Parathyroid adenoma (tissue), 2 donors: ENCODE measurements around the gene CAPN13.

ENCODE experiments used
- H2AFZ ChIP-seq: fragments of 300-600 bp; sonication (generic); one replicate; pipeline ENCODE4 v1.7.0; 2017; ENCODE audit warnings: antibody characterized with exemption, mild to moderate bottlenecking
- H3K27ac ChIP-seq: fragments of 300-600 bp; sonication (generic); one replicate; pipeline ENCODE4 v1.7.0; 2017
- H3K27me3 ChIP-seq: fragments of 300-600 bp; sonication (generic); one replicate; pipeline ENCODE4 v1.7.0; 2017; ENCODE audit warnings: low read length; ENCODE audit not compliant: control insufficient read depth, insufficient read depth
- H3K36me3 ChIP-seq: fragments of 300-600 bp; sonication (generic); one replicate; pipeline ENCODE4 v1.7.0; 2017; ENCODE audit warnings: low read length; ENCODE audit not compliant: control insufficient read depth, insufficient read depth
- H3K4me1 ChIP-seq: fragments of 300-600 bp; sonication (generic); one replicate; pipeline ENCODE4 v1.7.0; 2017; ENCODE audit warnings: control low read depth
- H3K4me2 ChIP-seq: fragments of 300-600 bp; sonication (generic); one replicate; pipeline ENCODE4 v1.7.0; 2017; ENCODE audit warnings: low read length
- H3K4me3 ChIP-seq: fragments of 300-600 bp; sonication (generic); one replicate; pipeline ENCODE4 v1.7.0; 2017; ENCODE audit warnings: low read depth, low read length
- H3K79me2 ChIP-seq: fragments of 300-600 bp; sonication (generic); one replicate; pipeline ENCODE4 v1.7.0; 2017; ENCODE audit warnings: control low read depth
- H3K9ac ChIP-seq: fragments of 300-600 bp; sonication (generic); one replicate; pipeline ENCODE4 v1.7.0; 2017; ENCODE audit warnings: mild to moderate bottlenecking
- H3K9me3 ChIP-seq: fragments of 300-600 bp; sonication (generic); one replicate; pipeline ENCODE4 v1.7.0; 2017; ENCODE audit warnings: low read length; ENCODE audit not compliant: control insufficient read depth
- TF ChIP-seq, protein P1 (sequence below): fragments of 300-600 bp; sonication (generic); IDR thresholded peaks from one replicate; pipeline ENCODE4 v1.7.0; 2017; ENCODE audit warnings: antibody characterized with exemption, mild to moderate bottlenecking
- donor health status: primary hyperparathyroidism.

CAPN13 gene

GRCh38 chr2:30777661-30778505 lies 29.4 kb downstream of the CAPN13 start:
- no peaks in the 10 kb centered on the region for H3K79me2 ChIP-seq
- no peak overlapping the region for H3K9ac ChIP-seq
- no peak overlapping the region for H3K27ac ChIP-seq
- H3K9me3 ChIP-seq: no peaks in the 10 kb centered on the region
- TF ChIP-seq, protein P1, sequence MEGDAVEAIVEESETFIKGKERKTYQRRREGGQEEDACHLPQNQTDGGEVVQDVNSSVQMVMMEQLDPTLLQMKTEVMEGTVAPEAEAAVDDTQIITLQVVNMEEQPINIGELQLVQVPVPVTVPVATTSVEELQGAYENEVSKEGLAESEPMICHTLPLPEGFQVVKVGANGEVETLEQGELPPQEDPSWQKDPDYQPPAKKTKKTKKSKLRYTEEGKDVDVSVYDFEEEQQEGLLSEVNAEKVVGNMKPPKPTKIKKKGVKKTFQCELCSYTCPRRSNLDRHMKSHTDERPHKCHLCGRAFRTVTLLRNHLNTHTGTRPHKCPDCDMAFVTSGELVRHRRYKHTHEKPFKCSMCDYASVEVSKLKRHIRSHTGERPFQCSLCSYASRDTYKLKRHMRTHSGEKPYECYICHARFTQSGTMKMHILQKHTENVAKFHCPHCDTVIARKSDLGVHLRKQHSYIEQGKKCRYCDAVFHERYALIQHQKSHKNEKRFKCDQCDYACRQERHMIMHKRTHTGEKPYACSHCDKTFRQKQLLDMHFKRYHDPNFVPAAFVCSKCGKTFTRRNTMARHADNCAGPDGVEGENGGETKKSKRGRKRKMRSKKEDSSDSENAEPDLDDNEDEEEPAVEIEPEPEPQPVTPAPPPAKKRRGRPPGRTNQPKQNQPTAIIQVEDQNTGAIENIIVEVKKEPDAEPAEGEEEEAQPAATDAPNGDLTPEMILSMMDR: no peak
- no peak overlapping the region for H3K4me2 ChIP-seq
- H3K36me3 ChIP-seq: no peaks in the 10 kb centered on the region
- no peaks in the 10 kb centered on the region for H3K4me1 ChIP-seq
- no peak overlapping the region for H2AFZ ChIP-seq
- no peak overlapping the region for H3K4me3 ChIP-seq
- H3K27me3 ChIP-seq: no peaks in the 10 kb centered on the region

GRCh38 chr2:30776831-30777635 lies 30.2 kb downstream of the CAPN13 start:
- Histone ChIP-seq H2AFZ (no peak overlapping the region), H3K9me3 (no peaks in the 10 kb centered on the region), H3K79me2 (no peaks in the 10 kb centered on the region), H3K4me1 (no peaks in the 10 kb centered on the region), H3K4me2 (no peak overlapping the region), H3K36me3 (no peaks in the 10 kb centered on the region), H3K27ac (no peak overlapping the region), H3K27me3 (no peaks in the 10 kb centered on the region), H3K9ac (no peak overlapping the region), H3K4me3 (no peak overlapping the region)
- TF ChIP-seq, protein P1: no peak

DNA sequence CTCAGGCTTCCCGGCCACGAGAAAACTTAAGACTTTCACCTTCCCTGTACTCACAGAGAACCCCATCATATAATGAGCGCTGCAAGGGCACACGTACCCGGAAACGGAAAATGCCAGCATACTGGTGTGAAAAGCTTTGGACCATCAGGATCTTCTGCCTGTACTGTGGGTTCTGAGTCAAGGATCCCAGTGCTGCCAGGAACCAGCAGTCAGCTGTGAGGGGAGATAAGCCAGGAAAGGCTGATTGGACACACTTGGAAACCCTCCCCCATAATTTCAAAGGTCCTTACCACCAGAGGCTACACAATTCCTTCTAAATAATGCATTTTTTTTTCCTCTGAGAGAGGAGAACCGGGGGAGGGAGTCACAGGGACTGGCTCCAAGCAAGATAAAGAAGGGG lies 31.4 kb downstream of the CAPN13 start:
- Histone ChIP-seq H3K9me3 (no peaks in the 10 kb centered on the region), H3K27me3 (no peaks in the 10 kb centered on the region), H3K4me3 (no peak overlapping the region)

GRCh38 chr2:30772021-30772705 lies 35.1 kb downstream of the CAPN13 start:
- no peaks in the 10 kb centered on the region for H3K9me3 ChIP-seq
- no peaks in the 10 kb centered on the region for H3K27me3 ChIP-seq
- TF ChIP-seq, protein P1: no peak
- no peak overlapping the region for H3K4me2 ChIP-seq
- no peak overlapping the region for H3K27ac ChIP-seq
- H3K9ac ChIP-seq: no peak overlapping the region
- no peaks in the 10 kb centered on the region for H3K79me2 ChIP-seq
- no peaks in the 10 kb centered on the region for H3K4me1 ChIP-seq
- H2AFZ ChIP-seq: no peak overlapping the region
- no peaks in the 10 kb centered on the region for H3K36me3 ChIP-seq
- H3K4me3 ChIP-seq: no peak overlapping the region

More for the DNA sequence above, 31.4 kb downstream of the CAPN13 start:
- no peaks in the 10 kb centered on the region for H3K4me1 ChIP-seq
- no peaks in the 10 kb centered on the region for H3K79me2 ChIP-seq
- no peak overlapping the region for H2AFZ ChIP-seq
- no peak overlapping the region for H3K9ac ChIP-seq
- TF ChIP-seq, protein P1: no peak
- no peak overlapping the region for H3K27ac ChIP-seq
- H3K4me2 ChIP-seq: no peak overlapping the region
- H3K36me3 ChIP-seq: no peaks in the 10 kb centered on the region
